HepG2 (cell line): ENCODE measurements around the gene KDM3B. TPM values are rescaled to one million over a fixed set of nuclear protein-coding genes. Genes with fewer than 3 reads are reported as not detected.

Experiments
- ATF3 ChIP-seq: sonication (generic); formaldehyde crosslinking; IDR thresholded peaks from 2 replicates; pipeline ENCODE4 v1.4.0; 2020; ENCODE audit warnings: missing genetic modification reagents
- FOXA1 ChIP-seq, 2 experiments: fragments of 450-650 bp in 1 of 2; sonication (generic) in 1 of 2; formaldehyde crosslinking in 1 of 2; IDR thresholded peaks; 2 replicates each; pipeline versions ENCODE4 v1.4.0 to v1.6.1; 2016 to 2020; ENCODE audit warnings: missing genetic modification reagents in 1 of 2
- GATA4 ChIP-seq: sonication (generic); IDR thresholded peaks from 2 replicates; pipeline ENCODE4 v1.6.1; 2016; ENCODE audit warnings: antibody characterized with exemption, low read depth, borderline replicate concordance
- GTF3A ChIP-seq: sonication (generic); formaldehyde crosslinking; conservative IDR thresholded peaks from 2 replicates; pipeline ENCODE4 v1.4.0; 2020; ENCODE audit warnings: mild to moderate bottlenecking, missing genetic modification reagents
- KLF9 ChIP-seq: IDR thresholded peaks from 2 replicates; pipeline ENCODE4 v1.6.1; 2016; ENCODE audit warnings: low read depth
- PHF20 ChIP-seq: sonication (generic); formaldehyde crosslinking; IDR thresholded peaks from 2 replicates; pipeline ENCODE4 v1.5.0; 2020; ENCODE audit warnings: mild to moderate bottlenecking, missing genetic modification reagents
- RORA ChIP-seq: sonication (generic); formaldehyde crosslinking; IDR thresholded peaks from 2 replicates; pipeline ENCODE4 v1.5.0; 2020; ENCODE audit warnings: mild to moderate bottlenecking, missing genetic modification reagents, moderate library complexity
- SP1 ChIP-seq, 2 experiments: fragments of 450-650 bp in 1 of 2; sonication (generic) in 1 of 2; formaldehyde crosslinking in 1 of 2; IDR thresholded peaks; 2 replicates each; pipeline versions ENCODE4 v1.4.0 to v1.6.1; 2016 to 2020; ENCODE audit warnings: missing genetic modification reagents in 1 of 2
- SP4 ChIP-seq: sonication (generic); formaldehyde crosslinking; IDR thresholded peaks from 2 replicates; pipeline ENCODE4 v1.8.1; 2023; ENCODE audit warnings: mild to moderate bottlenecking, missing genetic modification reagents
- TBX3 ChIP-seq: fragments of 450-650 bp; IDR thresholded peaks from 2 replicates; pipeline ENCODE4 v1.6.1; 2017; ENCODE audit warnings: antibody characterized with exemption, mild to moderate bottlenecking, inconsistent platforms, borderline replicate concordance
- TMF1 ChIP-seq: sonication (generic); formaldehyde crosslinking; IDR thresholded peaks from 2 replicates; pipeline ENCODE4 v1.8.1; 2022; ENCODE audit warnings: low read depth, missing genetic modification reagents
- TOPORS ChIP-seq: sonication (generic); formaldehyde crosslinking; IDR thresholded peaks from 2 replicates; pipeline ENCODE4 v1.8.0; 2023; ENCODE audit warnings: mild to moderate bottlenecking, missing genetic modification reagents
- ZFYVE20 ChIP-seq: sonication (generic); formaldehyde crosslinking; IDR thresholded peaks from 2 replicates; pipeline ENCODE4 v1.8.0; 2023; ENCODE audit warnings: low read depth, mild to moderate bottlenecking, moderate library complexity, missing genetic modification reagents, borderline replicate concordance
- ZNF275 ChIP-seq: sonication (generic); formaldehyde crosslinking; IDR thresholded peaks from 2 replicates; pipeline ENCODE4 v1.8.0; 2022; ENCODE audit warnings: missing genetic modification reagents, mild to moderate bottlenecking, inconsistent platforms, borderline replicate concordance
- ZNF335 ChIP-seq: sonication (generic); formaldehyde crosslinking; IDR thresholded peaks from 2 replicates; pipeline ENCODE4 v1.4.0; 2020; ENCODE audit warnings: missing genetic modification reagents
- ZNF549 ChIP-seq: sonication (generic); formaldehyde crosslinking; IDR thresholded peaks from 2 replicates; pipeline ENCODE4 v1.5.0; 2020; ENCODE audit warnings: missing genetic modification reagents
- ZNF605 ChIP-seq: sonication (generic); formaldehyde crosslinking; IDR thresholded peaks from 2 replicates; pipeline ENCODE4 v1.8.0; 2022; ENCODE audit warnings: mild to moderate bottlenecking, missing genetic modification reagents
- ZNF614 ChIP-seq: IDR thresholded peaks from 2 replicates; pipeline ENCODE4 v1.6.1; 2018; ENCODE audit warnings: missing biosample characterization, missing genetic modification reagents, inconsistent platforms, borderline replicate concordance
- ZNF674 ChIP-seq: sonication (generic); formaldehyde crosslinking; IDR thresholded peaks from 2 replicates; pipeline ENCODE4 v1.5.0; 2020; ENCODE audit warnings: low read depth, mild to moderate bottlenecking, missing genetic modification reagents
- ZNF777 ChIP-seq: sonication (generic); formaldehyde crosslinking; IDR thresholded peaks from 2 replicates; pipeline ENCODE4 v1.4.0; 2020; ENCODE audit warnings: missing genetic modification reagents
- ZNF83 ChIP-seq: sonication (generic); formaldehyde crosslinking; IDR thresholded peaks from 2 replicates; pipeline ENCODE4 v1.4.0; 2020; ENCODE audit warnings: missing genetic modification reagents, mild to moderate bottlenecking, borderline replicate concordance
- polyA plus RNA-seq, 8 experiments: library from polyadenylated mRNA; depleted of rRNA in 3 of 8; stranded (reverse) in 7 of 8; unstranded in 1 of 8; fragments of >200 nt; fragmentation: Illumina TruSeq in 4 of 8; extraction: Trizol in 4 of 8; gene quantifications; 2 replicates each; pipeline versions ENCODE4 v1.2.1 to v1.2.3, GENCODE V29; 2011 to 2016; ENCODE audit warnings: low read depth in 4 of 8, missing spikeins in 1 of 8, mixed read lengths in 1 of 8; ENCODE audit not compliant: insufficient read depth in 1 of 8
- total RNA-seq, 5 experiments: library from RNA; depleted of rRNA; stranded (reverse); fragments of >200 nt; fragmentation: Illumina TruSeq; extraction: Trizol; gene quantifications; 2 replicates each; pipeline ENCODE4 v1.2.3, GENCODE V29; 2016; ENCODE audit warnings: low read depth in 1 of 5
- TF ChIP-seq, protein P1 (sequence below): sonication (generic); formaldehyde crosslinking; IDR thresholded peaks from 2 replicates; pipeline ENCODE4 v1.5.1; 2020; ENCODE audit warnings: mild to moderate bottlenecking, missing genetic modification reagents, borderline replicate concordance

The KDM3B gene
- total and polyA plus RNA-seq, 2 of the 13 experiments (the other 11 are each of a cell fraction or from before 2014, with no cell fraction given), result 19.7 to 34.3 TPM

DNA sequence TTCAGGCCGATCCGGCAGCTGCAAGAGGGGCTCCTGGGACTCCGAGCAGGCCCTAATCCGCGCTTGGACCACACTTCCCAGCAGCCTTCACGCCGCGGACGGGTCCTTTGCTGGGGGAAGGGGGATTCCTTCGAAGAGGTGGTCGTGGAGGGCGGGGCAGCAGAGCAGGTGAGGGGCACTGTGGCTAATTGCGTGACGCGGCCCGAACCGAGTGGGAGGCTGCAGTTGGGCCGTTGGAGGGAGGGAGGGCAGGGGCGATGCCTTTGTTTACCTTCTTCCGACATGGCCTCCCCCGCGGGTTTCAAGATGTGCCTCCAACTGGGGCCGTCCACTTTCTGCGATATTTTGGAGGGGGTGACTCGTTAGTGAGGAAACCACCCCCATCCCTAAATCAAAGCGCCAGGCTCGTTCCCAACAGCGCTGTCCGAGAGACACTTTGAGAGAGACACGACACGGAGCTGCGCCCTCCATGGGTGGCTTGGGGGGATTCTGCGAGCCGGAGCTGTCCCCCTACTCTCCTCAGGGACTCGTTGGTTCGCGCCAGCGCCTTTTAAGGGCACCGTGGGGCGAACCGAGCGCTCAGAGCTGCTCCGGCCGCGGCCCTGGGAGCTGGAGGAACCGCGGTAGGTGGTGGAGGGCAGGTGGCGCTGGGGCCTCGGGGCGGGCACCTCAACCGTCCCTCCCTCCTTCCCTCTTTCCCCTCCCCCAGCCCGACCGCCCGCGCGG, 14.6 kb upstream of the KDM3B start, which contains the start of gene FAM53C (continued):
- TF ChIP-seq, protein P1, sequence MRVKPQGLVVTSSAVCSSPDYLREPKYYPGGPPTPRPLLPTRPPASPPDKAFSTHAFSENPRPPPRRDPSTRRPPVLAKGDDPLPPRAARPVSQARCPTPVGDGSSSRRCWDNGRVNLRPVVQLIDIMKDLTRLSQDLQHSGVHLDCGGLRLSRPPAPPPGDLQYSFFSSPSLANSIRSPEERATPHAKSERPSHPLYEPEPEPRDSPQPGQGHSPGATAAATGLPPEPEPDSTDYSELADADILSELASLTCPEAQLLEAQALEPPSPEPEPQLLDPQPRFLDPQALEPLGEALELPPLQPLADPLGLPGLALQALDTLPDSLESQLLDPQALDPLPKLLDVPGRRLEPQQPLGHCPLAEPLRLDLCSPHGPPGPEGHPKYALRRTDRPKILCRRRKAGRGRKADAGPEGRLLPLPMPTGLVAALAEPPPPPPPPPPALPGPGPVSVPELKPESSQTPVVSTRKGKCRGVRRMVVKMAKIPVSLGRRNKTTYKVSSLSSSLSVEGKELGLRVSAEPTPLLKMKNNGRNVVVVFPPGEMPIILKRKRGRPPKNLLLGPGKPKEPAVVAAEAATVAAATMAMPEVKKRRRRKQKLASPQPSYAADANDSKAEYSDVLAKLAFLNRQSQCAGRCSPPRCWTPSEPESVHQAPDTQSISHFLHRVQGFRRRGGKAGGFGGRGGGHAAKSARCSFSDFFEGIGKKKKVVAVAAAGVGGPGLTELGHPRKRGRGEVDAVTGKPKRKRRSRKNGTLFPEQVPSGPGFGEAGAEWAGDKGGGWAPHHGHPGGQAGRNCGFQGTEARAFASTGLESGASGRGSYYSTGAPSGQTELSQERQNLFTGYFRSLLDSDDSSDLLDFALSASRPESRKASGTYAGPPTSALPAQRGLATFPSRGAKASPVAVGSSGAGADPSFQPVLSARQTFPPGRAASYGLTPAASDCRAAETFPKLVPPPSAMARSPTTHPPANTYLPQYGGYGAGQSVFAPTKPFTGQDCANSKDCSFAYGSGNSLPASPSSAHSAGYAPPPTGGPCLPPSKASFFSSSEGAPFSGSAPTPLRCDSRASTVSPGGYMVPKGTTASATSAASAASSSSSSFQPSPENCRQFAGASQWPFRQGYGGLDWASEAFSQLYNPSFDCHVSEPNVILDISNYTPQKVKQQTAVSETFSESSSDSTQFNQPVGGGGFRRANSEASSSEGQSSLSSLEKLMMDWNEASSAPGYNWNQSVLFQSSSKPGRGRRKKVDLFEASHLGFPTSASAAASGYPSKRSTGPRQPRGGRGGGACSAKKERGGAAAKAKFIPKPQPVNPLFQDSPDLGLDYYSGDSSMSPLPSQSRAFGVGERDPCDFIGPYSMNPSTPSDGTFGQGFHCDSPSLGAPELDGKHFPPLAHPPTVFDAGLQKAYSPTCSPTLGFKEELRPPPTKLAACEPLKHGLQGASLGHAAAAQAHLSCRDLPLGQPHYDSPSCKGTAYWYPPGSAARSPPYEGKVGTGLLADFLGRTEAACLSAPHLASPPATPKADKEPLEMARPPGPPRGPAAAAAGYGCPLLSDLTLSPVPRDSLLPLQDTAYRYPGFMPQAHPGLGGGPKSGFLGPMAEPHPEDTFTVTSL (CRISPR knock-in tag), result no peak
- peak; percentile 89; the same call in 1 of the 2 replicates for TF ChIP-seq ZNF614
- peak; percentile 95 for TF ChIP-seq GATA4
- TF ChIP-seq ZNF674 (CRISPR knock-in tag), result peak; percentile 90
- peak; percentile 74; the same call in 1 of the 2 replicates for TF ChIP-seq ZNF83 (CRISPR knock-in tag)
- TF ChIP-seq KLF9, result peak; percentile 58; the same call in 1 of the 2 replicates
- TF ChIP-seq TBX3, result peak; percentile 23; the same call in 1 of the 2 replicates
- peak; percentile 48; the same call in 1 of the 2 replicates for TF ChIP-seq ATF3 (CRISPR knock-in tag)
- TF ChIP-seq PHF20, result peak; percentile 62
- TF ChIP-seq RORA (CRISPR knock-in tag), result no peak
- peak; percentile 72; the same call in 1 of the 2 replicates for TF ChIP-seq ZNF605 (CRISPR knock-in tag)
- TF ChIP-seq ZFYVE20 (CRISPR knock-in tag), result 0 out of 2 replicates have a peak, but pooled peaks have one; percentile 27
- no peak for TF ChIP-seq SP1 (IDR thresholded peaks at IDR 0.05)
- TF ChIP-seq SP1 (CRISPR knock-in tag; IDR thresholded peaks at IDR 0.05), result peak; percentile 68
- no peak for TF ChIP-seq ZNF549 (CRISPR knock-in tag)
- peak; percentile 57 for TF ChIP-seq ZNF777
- TF ChIP-seq ZNF275, result peak; percentile 93; the same call in 1 of the 2 replicates
- peak; percentile 60; the same call in 1 of the 2 replicates for TF ChIP-seq GTF3A (CRISPR knock-in tag)
- peak; percentile 81; the same call in 1 of the 2 replicates for TF ChIP-seq TMF1
- peak; percentile 82 for TF ChIP-seq TOPORS
- peak; percentile 70 for TF ChIP-seq SP4 (CRISPR knock-in tag)
- TF ChIP-seq ZNF335 (CRISPR knock-in tag), result peak; percentile 76; the same call in 1 of the 2 replicates
- TF ChIP-seq FOXA1 (IDR thresholded peaks at IDR 0.05), result peak; percentile 73
- TF ChIP-seq FOXA1 (CRISPR knock-in tag; IDR thresholded peaks at IDR 0.05), result peak; percentile 94
